Measurements from ENCODE around the gene IL4R. TPM values are rescaled to one million over a fixed set of nuclear protein-coding genes. Genes with fewer than 3 reads are reported as not detected.

IL4R gene
- total and polyA plus RNA-seq, 2 of the 13 experiments (the other 11 are each of a cell fraction or from before 2014, with no cell fraction given) = 15.9 to 49.6 TPM

DNA sequence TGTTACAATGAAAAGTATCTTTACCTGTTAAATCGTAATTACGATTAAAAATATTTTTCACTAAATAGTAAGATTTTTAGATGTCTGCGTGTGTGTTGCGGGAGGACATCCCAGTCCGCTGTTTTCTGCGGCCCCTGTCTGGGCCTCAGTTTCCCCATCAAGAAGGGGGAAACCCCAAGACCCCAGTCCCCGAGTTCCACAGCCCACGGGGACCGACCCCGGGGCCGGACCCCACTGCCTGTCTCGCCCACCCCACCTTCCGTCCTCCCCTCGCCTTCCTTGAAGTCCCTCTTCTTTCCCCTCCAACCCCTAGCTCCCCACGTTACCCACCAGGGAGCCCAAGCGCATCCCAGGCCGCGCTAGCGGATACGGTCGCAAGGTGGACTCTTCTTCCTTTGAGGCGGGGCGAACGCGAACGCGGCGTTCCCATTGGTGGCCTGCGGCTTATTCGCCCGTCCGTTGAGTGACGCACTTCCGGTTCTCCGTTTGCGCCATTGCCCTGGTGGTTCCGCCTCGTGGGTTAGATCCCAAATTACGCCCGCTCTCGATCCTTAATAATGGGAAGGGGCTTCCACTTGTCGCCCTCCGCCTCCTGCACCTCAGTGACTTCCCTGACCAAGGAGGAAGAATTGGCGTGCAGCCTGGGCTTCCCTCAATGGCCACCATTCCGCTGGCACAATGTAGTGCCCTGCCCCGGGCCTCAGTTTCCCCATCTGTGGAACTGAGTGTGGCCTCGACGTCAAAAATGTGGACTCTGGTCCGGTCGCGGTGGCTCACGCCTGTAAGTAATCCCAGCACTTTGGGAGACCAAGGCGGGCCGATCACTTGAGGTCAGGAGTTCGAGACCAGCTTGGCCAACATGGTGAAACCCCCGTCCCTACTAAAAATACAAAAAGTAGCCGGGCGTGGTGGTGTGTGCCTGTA, 45.1 kb upstream of the IL4R start, which contains the start of gene NSMCE1 (continued):
- TF ChIP-seq, protein P1, sequence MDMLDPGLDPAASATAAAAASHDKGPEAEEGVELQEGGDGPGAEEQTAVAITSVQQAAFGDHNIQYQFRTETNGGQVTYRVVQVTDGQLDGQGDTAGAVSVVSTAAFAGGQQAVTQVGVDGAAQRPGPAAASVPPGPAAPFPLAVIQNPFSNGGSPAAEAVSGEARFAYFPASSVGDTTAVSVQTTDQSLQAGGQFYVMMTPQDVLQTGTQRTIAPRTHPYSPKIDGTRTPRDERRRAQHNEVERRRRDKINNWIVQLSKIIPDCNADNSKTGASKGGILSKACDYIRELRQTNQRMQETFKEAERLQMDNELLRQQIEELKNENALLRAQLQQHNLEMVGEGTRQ (IDR thresholded peaks at IDR 0.05; ENCODE audit: low read depth, low read length) = no peak
- TF ChIP-seq, protein P1 (CRISPR knock-in tag; IDR thresholded peaks at IDR 0.05; ENCODE audit: borderline replicate concordance) = no peak
- TF ChIP-seq ZNF788 (CRISPR knock-in tag; IDR thresholded peaks at IDR 0.05; ENCODE audit: borderline replicate concordance) = peak; percentile 75; the same call in 1 of the 2 replicates
- TF ChIP-seq, protein P2, sequence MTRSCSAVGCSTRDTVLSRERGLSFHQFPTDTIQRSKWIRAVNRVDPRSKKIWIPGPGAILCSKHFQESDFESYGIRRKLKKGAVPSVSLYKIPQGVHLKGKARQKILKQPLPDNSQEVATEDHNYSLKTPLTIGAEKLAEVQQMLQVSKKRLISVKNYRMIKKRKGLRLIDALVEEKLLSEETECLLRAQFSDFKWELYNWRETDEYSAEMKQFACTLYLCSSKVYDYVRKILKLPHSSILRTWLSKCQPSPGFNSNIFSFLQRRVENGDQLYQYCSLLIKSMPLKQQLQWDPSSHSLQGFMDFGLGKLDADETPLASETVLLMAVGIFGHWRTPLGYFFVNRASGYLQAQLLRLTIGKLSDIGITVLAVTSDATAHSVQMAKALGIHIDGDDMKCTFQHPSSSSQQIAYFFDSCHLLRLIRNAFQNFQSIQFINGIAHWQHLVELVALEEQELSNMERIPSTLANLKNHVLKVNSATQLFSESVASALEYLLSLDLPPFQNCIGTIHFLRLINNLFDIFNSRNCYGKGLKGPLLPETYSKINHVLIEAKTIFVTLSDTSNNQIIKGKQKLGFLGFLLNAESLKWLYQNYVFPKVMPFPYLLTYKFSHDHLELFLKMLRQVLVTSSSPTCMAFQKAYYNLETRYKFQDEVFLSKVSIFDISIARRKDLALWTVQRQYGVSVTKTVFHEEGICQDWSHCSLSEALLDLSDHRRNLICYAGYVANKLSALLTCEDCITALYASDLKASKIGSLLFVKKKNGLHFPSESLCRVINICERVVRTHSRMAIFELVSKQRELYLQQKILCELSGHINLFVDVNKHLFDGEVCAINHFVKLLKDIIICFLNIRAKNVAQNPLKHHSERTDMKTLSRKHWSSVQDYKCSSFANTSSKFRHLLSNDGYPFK (CRISPR knock-in tag; IDR thresholded peaks at IDR 0.05; ENCODE audit: borderline replicate concordance) = peak; percentile 80; the same call in 1 of the 2 replicates
- TF ChIP-seq MIXL1 (CRISPR knock-in tag; IDR thresholded peaks at IDR 0.05) = peak; percentile 68; the same call in 1 of the 2 replicates
- TF ChIP-seq, protein P3, sequence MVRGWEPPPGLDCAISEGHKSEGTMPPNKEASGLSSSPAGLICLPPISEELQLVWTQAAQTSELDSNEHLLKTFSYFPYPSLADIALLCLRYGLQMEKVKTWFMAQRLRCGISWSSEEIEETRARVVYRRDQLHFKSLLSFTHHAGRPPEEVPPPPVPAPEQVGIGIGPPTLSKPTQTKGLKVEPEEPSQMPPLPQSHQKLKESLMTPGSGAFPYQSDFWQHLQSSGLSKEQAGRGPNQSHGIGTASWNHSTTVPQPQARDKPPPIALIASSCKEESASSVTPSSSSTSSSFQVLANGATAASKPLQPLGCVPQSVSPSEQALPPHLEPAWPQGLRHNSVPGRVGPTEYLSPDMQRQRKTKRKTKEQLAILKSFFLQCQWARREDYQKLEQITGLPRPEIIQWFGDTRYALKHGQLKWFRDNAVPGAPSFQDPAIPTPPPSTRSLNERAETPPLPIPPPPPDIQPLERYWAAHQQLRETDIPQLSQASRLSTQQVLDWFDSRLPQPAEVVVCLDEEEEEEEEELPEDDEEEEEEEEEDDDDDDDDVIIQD (CRISPR knock-in tag; IDR thresholded peaks at IDR 0.05; ENCODE audit: low read depth) = peak; percentile 62
- TF ChIP-seq, protein P4, sequence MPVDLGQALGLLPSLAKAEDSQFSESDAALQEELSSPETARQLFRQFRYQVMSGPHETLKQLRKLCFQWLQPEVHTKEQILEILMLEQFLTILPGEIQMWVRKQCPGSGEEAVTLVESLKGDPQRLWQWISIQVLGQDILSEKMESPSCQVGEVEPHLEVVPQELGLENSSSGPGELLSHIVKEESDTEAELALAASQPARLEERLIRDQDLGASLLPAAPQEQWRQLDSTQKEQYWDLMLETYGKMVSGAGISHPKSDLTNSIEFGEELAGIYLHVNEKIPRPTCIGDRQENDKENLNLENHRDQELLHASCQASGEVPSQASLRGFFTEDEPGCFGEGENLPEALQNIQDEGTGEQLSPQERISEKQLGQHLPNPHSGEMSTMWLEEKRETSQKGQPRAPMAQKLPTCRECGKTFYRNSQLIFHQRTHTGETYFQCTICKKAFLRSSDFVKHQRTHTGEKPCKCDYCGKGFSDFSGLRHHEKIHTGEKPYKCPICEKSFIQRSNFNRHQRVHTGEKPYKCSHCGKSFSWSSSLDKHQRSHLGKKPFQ (CRISPR knock-in tag; IDR thresholded peaks at IDR 0.05; ENCODE audit: insufficient replicate concordance) = peak; percentile 81
- TF ChIP-seq SMC3 (IDR thresholded peaks at IDR 0.05; ENCODE audit: low read length) = no peak
- no peak for TF ChIP-seq IKZF4 (CRISPR knock-in tag; IDR thresholded peaks at IDR 0.05; ENCODE audit: borderline replicate concordance, low read depth, not compliant biosample characterization)
- 0 out of 2 replicates have a peak, but pooled peaks have one; percentile 49 for TF ChIP-seq ZNF12 (CRISPR knock-in tag; IDR thresholded peaks at IDR 0.05)
- TF ChIP-seq ZNF510 (CRISPR knock-in tag; IDR thresholded peaks at IDR 0.05; ENCODE audit: low read depth) = peak; percentile 92; the same call in 1 of the 2 replicates
- TF ChIP-seq, protein P5, sequence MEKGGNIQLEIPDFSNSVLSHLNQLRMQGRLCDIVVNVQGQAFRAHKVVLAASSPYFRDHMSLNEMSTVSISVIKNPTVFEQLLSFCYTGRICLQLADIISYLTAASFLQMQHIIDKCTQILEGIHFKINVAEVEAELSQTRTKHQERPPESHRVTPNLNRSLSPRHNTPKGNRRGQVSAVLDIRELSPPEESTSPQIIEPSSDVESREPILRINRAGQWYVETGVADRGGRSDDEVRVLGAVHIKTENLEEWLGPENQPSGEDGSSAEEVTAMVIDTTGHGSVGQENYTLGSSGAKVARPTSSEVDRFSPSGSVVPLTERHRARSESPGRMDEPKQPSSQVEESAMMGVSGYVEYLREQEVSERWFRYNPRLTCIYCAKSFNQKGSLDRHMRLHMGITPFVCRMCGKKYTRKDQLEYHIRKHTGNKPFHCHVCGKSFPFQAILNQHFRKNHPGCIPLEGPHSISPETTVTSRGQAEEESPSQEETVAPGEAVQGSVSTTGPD (CRISPR knock-in tag; IDR thresholded peaks at IDR 0.05) = no peak
- no peak for TF ChIP-seq ZSCAN29 (CRISPR knock-in tag; conservative IDR thresholded peaks at IDR 0.05)
- no peak for TF ChIP-seq SMAD9 (CRISPR knock-in tag; IDR thresholded peaks at IDR 0.05)
- no peak for TF ChIP-seq ZNF432 (CRISPR knock-in tag; IDR thresholded peaks at IDR 0.05; ENCODE audit: borderline replicate concordance)
- TF ChIP-seq ZNF496 (CRISPR knock-in tag; IDR thresholded peaks at IDR 0.05; ENCODE audit: insufficient replicate concordance) = no peak
- TF ChIP-seq ZNF546 (CRISPR knock-in tag; conservative IDR thresholded peaks at IDR 0.05) = peak; percentile 92; the same call in 1 of the 2 replicates
- TF ChIP-seq ZNF720 (CRISPR knock-in tag; IDR thresholded peaks at IDR 0.05) = no peak

Measured in HepG2 (cell line).